ENCODE results near the gene CERCAM.

- TF ChIP-seq FOXP2 (optimal IDR thresholded peaks at IDR 0.05; ENCODE audit: control extremely low read depth, extremely low read length, insufficient read depth) = no peak
- TF ChIP-seq POLR2AphosphoS5 (IDR thresholded peaks at IDR 0.05; ENCODE audit: borderline replicate concordance, low read depth, low read length) = no peak
Measured at GRCh38 chr9:128420060-128420650, 502 bp upstream of the CERCAM start.

Measured in SK-N-MC (cell line).